Fibroblast of gingiva (primary cell): ENCODE results near the gene DHX16.
"Not testable (repeated sequence)": the region's sequence is repeated elsewhere in the genome, so short reads cannot be mapped to it uniquely, and the experiment has no call there.

Experiments used
- DNase-seq: peaks from one replicate; pipeline ENCODE4 v3.0.0-alpha.2; 2011; ENCODE audit warnings: low read depth

Gene DHX16

GRCh38 chr6:30672445-30673253, at the start of gene DHX16:
Gene DHX16 (minus strand): TSS chr6:30673006. CDS start chr6:30672841, 165 bp downstream.
- peak; percentile 98 for DNase-seq

DNA sequence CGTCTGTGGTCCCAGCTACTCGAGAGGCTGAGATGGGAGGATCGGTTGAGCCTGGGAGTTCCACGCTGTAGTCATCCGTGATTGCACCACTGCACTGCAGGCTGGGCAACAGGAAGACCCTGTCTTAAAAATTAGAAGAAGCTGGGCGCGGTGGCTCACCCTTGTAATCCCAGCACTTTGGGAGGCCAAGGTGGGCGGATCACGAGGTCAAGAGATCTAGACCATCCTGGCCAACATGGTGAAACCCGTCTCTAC, 49.1 kb upstream of the DHX16 start:
- DNase-seq: peak; percentile 51

DNA sequence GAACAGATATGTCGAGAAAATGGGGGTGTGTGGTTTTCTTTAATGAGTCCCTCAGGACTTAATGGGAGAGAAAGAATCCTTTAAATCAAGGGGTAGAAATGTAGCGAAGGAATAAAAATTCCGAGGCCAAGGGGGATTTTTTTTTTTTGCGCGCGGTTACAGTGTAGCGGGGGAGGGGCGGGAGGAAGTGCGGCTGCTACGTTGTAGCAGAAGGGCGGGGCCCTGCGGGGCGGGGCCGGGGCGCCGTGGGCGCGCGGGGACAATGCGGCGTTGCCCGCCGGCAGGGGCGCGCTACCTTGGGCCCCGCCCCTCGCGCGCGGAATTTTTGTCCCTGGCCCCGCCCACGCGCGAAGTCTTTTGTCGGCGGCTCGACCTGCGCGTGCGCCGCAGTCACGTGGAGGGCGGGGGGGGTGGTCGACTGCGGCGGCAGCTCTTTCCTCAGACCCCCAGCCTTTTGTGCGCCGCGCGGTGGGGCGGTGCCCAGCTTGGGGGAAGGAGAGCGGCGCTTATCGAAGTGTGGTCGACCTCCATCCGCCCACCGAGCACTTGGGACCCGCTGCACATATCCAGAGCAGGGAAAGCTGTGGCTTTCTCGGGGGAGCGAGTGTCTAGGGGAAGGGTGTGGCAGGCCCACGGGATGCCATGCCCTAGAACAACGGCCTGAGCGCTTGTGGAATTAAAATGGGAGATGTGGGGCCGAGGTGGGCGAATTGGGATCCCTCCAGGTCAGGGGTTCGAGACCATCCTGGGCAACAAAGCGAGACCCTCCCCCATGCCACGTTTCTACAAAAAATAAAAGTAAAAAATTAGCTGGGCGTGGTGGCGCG, 48.6 kb upstream of the DHX16 start:
- DNase-seq: peak; percentile 89

GRCh38 chr6:30720738-30721197, 48.0 kb upstream of the DHX16 start:
- peak; percentile 30 for DNase-seq

DNA sequence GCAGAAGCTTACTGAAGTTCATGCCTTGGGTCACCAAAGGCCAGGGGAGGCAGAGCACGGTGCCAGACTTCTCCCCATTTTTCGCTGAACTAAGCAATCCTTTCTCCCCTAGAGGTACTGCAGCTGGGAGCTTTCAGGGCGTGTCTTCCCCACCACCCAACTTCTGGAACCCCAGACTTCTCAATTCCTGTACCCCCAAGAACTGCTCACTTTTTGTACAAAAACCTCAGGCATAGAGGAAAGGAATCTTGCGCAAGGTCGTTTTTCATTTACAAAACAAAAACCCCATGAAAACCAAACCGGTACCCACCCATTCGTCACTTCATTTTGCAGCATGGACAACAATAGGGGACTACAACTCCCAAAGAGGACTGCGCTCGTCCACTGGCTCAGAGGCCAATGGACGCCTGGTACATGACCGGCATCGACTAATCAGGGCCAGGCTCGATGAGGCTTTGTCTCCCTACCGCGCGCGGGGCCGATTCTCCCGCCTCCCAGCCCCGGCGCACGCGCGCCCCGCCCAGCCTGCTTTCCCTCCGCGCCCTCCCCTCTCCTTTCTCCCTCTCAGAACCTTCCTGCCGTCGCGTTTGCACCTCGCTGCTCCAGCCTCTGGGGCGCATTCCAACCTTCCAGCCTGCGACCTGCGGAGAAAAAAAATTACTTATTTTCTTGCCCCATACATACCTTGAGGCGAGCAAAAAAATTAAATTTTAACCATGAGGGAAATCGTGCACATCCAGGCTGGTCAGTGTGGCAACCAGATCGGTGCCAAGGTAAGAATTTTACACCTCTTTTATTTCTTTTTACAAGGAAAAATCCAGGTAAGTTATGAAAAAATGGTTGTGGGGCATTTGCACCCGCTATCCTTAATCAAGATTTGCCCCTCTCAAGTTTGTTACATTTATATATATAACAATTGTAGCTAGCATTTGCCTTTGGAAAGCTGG, 47.3 kb upstream of the DHX16 start, which contains the start of gene TUBB:
Gene TUBB (plus strand): TSS at position 562 of the 947 bp plus-strand sequence. CDS start 155 bp downstream, at position 717.
- peak; percentile 97 for DNase-seq

GRCh38 chr6:30719356-30719755, 46.5 kb upstream of the DHX16 start:
- DNase-seq: no peak

- not testable (repeated sequence) for DNase-seq
Observed at GRCh38 chr6:30717845-30718720, 45.3 kb upstream of the DHX16 start.

DNA sequence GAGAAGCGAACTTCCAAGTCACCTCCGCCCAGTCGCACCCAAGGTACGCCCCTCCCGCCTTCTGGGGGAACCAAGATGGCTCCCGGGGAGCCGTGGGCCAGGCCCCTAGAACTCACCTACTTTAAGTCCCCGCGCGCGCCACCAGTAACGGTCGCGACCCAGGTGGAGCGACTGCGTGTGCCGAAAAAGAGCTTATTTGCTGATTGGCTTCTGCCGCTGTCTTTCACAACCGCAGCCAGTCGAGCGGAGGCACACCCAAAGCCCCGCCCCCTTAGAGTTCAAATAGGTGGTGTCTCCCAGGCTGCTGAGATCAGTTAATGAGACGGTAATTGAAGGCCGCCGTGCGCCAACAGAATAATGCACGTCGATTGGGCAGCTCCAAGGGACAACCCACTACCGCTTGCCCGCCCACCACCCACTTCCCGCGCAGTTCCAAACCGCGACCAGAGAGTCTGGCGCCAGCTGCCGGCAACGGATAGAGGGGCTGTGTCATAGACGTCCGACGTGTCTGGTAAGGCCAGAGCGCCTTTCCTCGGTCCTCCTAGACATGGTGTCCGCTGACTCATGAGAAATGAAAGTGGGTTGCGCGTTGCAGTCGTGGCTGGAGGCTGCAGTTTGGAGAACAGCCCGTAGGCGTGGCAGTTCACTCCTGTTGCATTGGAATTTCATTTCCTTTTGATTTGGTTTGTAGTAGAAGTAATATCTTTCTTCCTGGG, 44.5 kb upstream of the DHX16 start, which contains the start of gene MDC1:
Gene MDC1 (minus strand): TSS at position 153 of the 716 bp plus-strand sequence. CDS start 2,106 bp downstream, outside the sequence.
- peak; percentile 100 for DNase-seq

GRCh38 chr6:30716879-30717128, 44.0 kb upstream of the DHX16 start:
- DNase-seq: no peak

- DNase-seq: no peak
Observed at GRCh38 chr6:30714263-30714662, 41.5 kb upstream of the DHX16 start.

- no peak for DNase-seq
Observed at GRCh38 chr6:30712441-30712945, 39.7 kb upstream of the DHX16 start.

GRCh38 chr6:30711758-30712380, 39.1 kb upstream of the DHX16 start:
- DNase-seq: no peak

DNA sequence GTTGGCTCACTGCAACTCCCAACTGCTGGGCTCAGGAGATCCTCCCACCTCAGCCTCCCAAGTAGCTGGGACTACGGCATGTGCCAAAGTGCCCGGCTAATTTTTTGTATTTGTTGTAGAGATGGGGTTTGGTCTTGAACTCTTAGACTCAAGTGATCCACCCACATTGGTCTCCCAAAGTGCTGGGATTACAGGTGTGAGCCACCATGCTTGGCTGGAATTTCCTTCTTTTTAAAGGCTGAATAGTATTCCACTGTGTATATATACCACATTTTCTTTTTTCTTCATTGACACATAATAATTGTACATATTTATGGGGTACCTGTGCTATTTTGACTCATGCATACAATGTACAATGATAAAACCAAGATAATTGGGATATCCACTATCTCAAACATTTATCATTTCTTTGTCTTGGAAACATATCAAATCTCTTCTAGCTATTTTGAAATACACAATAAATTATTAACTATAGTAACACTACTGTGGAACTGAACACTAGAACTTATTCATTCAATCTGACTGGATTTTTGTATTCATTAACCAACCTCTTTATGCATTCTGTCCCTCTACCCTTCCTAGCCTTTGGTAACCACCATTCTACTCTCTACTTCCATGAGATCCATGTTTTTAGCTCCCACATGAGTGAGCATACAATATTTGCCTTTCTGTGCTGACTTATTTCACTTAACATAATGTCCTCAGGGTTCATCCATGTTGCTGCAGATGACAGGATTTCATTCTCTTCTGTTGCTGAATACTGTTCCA, 36.5 kb upstream of the DHX16 start:
- DNase-seq: no peak

DNA sequence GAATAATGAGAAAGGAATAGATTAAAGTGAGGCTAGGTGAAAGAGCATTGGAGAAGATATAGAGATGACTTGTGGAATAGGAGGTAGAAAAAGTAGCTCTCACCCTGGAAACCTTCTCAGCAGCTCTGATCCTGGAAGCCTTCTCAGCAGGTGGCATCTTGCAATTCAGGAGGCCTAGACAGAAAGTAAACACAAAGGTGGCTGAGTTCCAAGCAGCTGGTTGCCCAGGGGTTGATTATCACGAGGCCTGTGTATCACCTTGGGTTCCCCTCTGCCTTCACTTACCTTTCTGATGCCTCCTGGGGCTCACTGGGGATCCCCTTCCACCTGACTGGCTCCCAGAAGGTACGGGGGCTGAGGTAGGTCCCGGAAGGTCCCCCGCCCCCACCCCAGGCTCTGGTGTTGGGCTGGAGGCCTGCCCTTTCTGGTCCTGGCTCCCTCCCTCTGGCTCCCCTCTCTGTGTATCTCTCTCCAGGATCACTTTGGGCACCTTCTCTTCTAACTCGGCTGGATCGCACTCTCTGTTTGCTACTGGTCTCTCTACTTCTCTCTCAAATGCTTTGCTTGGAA, 34.6 kb upstream of the DHX16 start:
- DNase-seq: no peak

DNA sequence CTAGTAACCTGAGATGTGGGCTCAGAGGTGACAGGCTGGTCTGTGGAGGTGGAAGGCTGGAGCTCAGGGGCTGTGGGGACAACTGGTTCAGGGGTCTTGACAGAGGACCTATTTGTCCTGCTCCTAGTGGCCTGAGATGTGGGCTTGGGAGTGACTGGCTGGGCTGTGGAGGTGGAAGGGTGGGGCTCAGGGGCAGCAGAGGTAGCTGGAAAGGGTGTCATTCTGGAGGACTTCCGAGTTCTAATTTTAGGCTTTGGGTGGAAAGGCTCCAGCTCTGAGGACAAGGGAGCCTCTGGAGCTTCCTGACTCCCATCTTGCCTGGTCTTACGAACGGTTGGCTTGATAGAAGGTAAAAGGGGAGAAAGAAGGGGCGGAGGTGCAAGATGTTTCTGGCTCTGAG, 32.8 kb upstream of the DHX16 start:
- DNase-seq: no peak

DNA sequence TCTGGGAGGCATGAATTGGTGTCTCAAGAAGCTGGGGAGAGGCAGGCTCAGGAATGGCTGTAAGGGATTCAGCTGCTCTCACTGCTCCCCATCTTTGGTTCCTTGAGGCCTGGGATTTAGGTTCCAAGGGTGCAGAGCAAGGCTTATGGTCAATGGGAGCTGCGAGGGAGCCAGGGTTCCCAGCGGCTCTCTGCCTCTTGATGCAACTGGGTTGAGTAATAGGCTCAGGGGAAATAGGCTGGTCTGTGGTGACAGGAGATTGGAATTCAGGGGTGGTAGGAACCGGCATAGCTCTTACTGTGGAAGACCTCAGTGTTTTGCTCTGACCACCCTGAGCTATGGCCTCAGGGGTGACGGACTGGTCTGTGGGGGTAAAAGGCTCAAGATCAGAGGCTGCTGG, 31.0 kb upstream of the DHX16 start:
- DNase-seq: no peak

GRCh38 chr6:30703011-30703410, 30.2 kb upstream of the DHX16 start:
- DNase-seq: no peak

DNA sequence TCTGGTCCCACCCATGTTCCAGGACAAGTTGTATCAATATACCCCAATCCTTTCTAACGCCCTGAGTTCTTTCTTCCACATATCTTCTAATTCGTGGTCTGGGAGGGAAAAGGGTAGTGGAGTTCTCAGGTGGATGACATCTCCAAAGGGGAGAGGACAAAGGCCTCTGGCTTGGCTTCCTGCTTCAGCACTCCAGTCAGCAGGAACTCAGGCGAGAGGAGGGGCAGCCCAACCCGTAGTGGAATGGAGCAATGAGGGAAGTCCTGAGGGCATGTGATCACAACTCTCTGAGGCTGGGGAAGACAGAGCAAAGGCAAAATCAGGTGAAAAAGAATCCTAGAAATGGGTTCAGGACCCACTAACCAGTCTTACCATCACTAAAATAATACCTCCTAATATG, 27.5 kb upstream of the DHX16 start:
- DNase-seq: no peak

DNA sequence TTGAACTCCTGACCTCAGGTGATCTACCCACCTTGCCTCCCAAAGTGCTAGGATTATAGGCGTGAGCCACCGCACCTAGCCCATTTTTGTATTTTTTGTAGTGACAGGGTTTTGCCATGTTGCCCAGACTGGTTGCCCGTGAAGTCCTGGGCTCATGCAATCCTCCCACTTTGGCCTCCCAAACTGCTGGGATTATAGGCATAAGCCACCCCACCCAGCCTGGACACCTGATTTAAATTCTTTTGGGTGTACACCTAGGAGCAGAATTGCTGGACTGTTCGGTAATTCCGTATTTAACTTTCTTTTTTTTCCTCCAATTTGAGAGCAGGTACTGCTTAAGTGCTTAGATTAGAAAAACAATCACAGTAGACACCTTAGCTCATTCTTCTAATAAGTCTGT, 23.6 kb upstream of the DHX16 start:
- DNase-seq: no peak
